Keratinocyte (primary cell): ENCODE data around the gene CD164L2. TPM values are rescaled to one million over a fixed set of nuclear protein-coding genes. Genes with fewer than 3 reads are reported as not detected.

Source experiments
- DNase-seq: peaks from one replicate; pipeline ENCODE4 v3.0.0-alpha.2; 2011; ENCODE audit warnings: low read depth, missing footprints, low spot score
- FAIRE-seq: peaks from 2 replicates; lab custom pipeline; 2011; peaks lifted over from hg19 to GRCh38; lab: Jason Lieb, UNC
- H2AFZ ChIP-seq: 2 replicates; pipeline ENCODE4 v1.6.0; 2012; ENCODE audit warnings: low read length, control low read depth, inconsistent platforms; ENCODE audit not compliant: control insufficient read depth
- H3K27ac ChIP-seq: 2 replicates; pipeline ENCODE4 v1.5.1; 2011; ENCODE audit warnings: low read length; ENCODE audit not compliant: control insufficient read depth, insufficient read depth
- H3K27me3 ChIP-seq: 3 replicates; pipeline ENCODE4 v1.6.0; 2011; ENCODE audit warnings: low read length; ENCODE audit not compliant: control insufficient read depth, insufficient read depth; ENCODE audit errors: extremely low read depth
- H3K36me3 ChIP-seq, 2 experiments: 2 replicates in 1 of 2; 3 replicates in 1 of 2; pipeline ENCODE4 v1.5.1; 2011; ENCODE audit warnings: low read length in 2 of 2, mild to moderate bottlenecking in 1 of 2; ENCODE audit not compliant: control insufficient read depth in 2 of 2, insufficient read depth in 2 of 2; ENCODE audit errors: extremely low read depth in 1 of 2
- H3K4me1 ChIP-seq: 3 replicates; pipeline ENCODE4 v1.5.1; 2011; ENCODE audit warnings: low read length; ENCODE audit not compliant: control insufficient read depth, insufficient read depth; ENCODE audit errors: extremely low read depth
- H3K4me2 ChIP-seq: 3 replicates; pipeline ENCODE4 v1.6.0; 2011; ENCODE audit warnings: low read depth, low read length; ENCODE audit not compliant: control insufficient read depth, insufficient read depth; ENCODE audit errors: extremely low read depth
- H3K4me3 ChIP-seq, 3 experiments: fragments of 200-600 bp in 1 of 3; sonication (generic) in 1 of 3; 2 replicates in 2 of 3; 3 replicates in 1 of 3; pipeline ENCODE4 v1.5.1; 2011 to 2016; ENCODE audit warnings: low read length in 3 of 3, mild to moderate bottlenecking in 3 of 3, control low read depth in 2 of 3, inconsistent platforms in 1 of 3, low read depth in 1 of 3, mixed read lengths in 1 of 3, mixed run types in 1 of 3, moderate library complexity in 1 of 3; ENCODE audit not compliant: control insufficient read depth in 2 of 3, insufficient read depth in 2 of 3; ENCODE audit errors: extremely low read depth in 1 of 3
- H3K79me2 ChIP-seq: 2 replicates; pipeline ENCODE4 v1.6.0; 2012; ENCODE audit warnings: low read length; ENCODE audit not compliant: control insufficient read depth, insufficient read depth
- H3K9ac ChIP-seq: 3 replicates; pipeline ENCODE4 v1.6.0; 2011; ENCODE audit warnings: low read length; ENCODE audit not compliant: control insufficient read depth, insufficient read depth; ENCODE audit errors: extremely low read depth
- H3K9me1 ChIP-seq: 3 replicates; pipeline ENCODE4 v1.6.0; 2011; ENCODE audit warnings: low read length; ENCODE audit not compliant: control insufficient read depth, insufficient read depth; ENCODE audit errors: extremely low read depth
- H3K9me3 ChIP-seq: 2 replicates; pipeline ENCODE4 v1.5.1; 2012; ENCODE audit warnings: low read depth, low read length; ENCODE audit not compliant: control insufficient read depth
- H4K20me1 ChIP-seq: 3 replicates; pipeline ENCODE4 v1.6.0; 2011; ENCODE audit warnings: low read length; ENCODE audit not compliant: control insufficient read depth, insufficient read depth; ENCODE audit errors: extremely low read depth
- CTCF ChIP-seq, 3 experiments: IDR thresholded peaks in 1 of 3; conservative IDR thresholded peaks in 1 of 3; optimal IDR thresholded peaks in 1 of 3; 2 replicates in 2 of 3; 3 replicates in 1 of 3; pipeline versions ENCODE3 to v1.5.1; 2011; ENCODE audit warnings: low read length in 3 of 3, mild to moderate bottlenecking in 3 of 3, moderate library complexity in 2 of 3, control low read depth in 1 of 3, inconsistent platforms in 1 of 3; ENCODE audit not compliant: insufficient read depth in 2 of 3; ENCODE audit errors: extremely low read depth in 1 of 3
- EZH2 ChIP-seq: IDR thresholded peaks from one replicate; pipeline ENCODE4 v1.6.1; 2012; ENCODE audit warnings: inconsistent platforms, mild to moderate bottlenecking, low read length, moderate library complexity
- dilution Hi-C: fragments of 300-500 bp; cut with MboI; formaldehyde crosslinking; loops from one replicate; pipeline ENCODE4 v1.7.0; 2020; ENCODE audit warnings: low sequenced_read_pairs; ENCODE audit not compliant: extremely low pct_ligation_motif_present
- polyA plus RNA-seq, 5 experiments: library from polyadenylated mRNA; depleted of rRNA in 3 of 5; stranded (reverse) in 3 of 5; stranded (forward) in 1 of 5; unstranded in 1 of 5; fragments of >200 nt; gene quantifications; 1 replicate in 1 of 5; 2 replicates in 3 of 5; 3 replicates in 1 of 5; pipeline versions ENCODE4 v1.2.1 to v1.2.3, GENCODE V29; 2011 to 2012; ENCODE audit warnings: missing spikeins in 2 of 5, low read depth in 1 of 5, low replicate concordance in 1 of 5

The CD164L2 gene
- polyA plus RNA-seq, 1 donor (not counting 4 experiments of a cell fraction or from before 2014, with no cell fraction given) = 2.7 TPM

- Histone ChIP-seq H2AFZ (no peak overlapping the region), H4K20me1 (peaks cover 7% of the 10 kb centered on the region), H3K9ac (no peak overlapping the region), H3K4me2 (no peak overlapping the region), H3K9me3 (no peaks in the 10 kb centered on the region), H3K4me1 (peaks cover 10% of the 10 kb centered on the region), H3K79me2 (peaks cover 48% of the 10 kb centered on the region), H3K36me3 (peaks cover 7 to 15% of the 10 kb centered on the region in 2 experiments), H3K27ac (no peak overlapping the region), H3K27me3 (no peaks in the 10 kb centered on the region), H3K9me1 (no peaks in the 10 kb centered on the region), H3K4me3 (no peak overlapping the region)
- DNase-seq (no peak), FAIRE-seq (no peak)
- no peak for TF ChIP-seq CTCF (optimal IDR thresholded peaks at IDR 0.05 in 1 of 3, IDR thresholded peaks at IDR 0.05 in 1 of 3, conservative IDR thresholded peaks at IDR 0.05 in 1 of 3; ENCODE audit: extremely low read depth in 1 of 3, insufficient read depth in 2 of 3, low read length in 3 of 3)
- no peak for TF ChIP-seq EZH2
- dilution Hi-C loops = no loop called here
Observed at GRCh38 chr1:27427816-27428315, 44.7 kb upstream of the CD164L2 start.

- Histone ChIP-seq H2AFZ (no peak overlapping the region), H3K9me1 (no peaks in the 10 kb centered on the region), H3K4me1 (peaks cover 10% of the 10 kb centered on the region), H3K4me3 (no peak overlapping the region), H3K4me2 (no peak overlapping the region), H3K9ac (no peak overlapping the region), H3K9me3 (no peaks in the 10 kb centered on the region), H3K36me3 (peaks cover 7 to 15% of the 10 kb centered on the region in 2 experiments), H3K27me3 (no peaks in the 10 kb centered on the region), H3K27ac (no peak overlapping the region), H4K20me1 (peaks cover 7% of the 10 kb centered on the region), H3K79me2 (peaks cover 45% of the 10 kb centered on the region)
- FAIRE-seq (no peak), DNase-seq (no peak)
- TF ChIP-seq EZH2 (no peak), CTCF (optimal IDR thresholded peaks at IDR 0.05 in 1 of 3, IDR thresholded peaks at IDR 0.05 in 1 of 3, conservative IDR thresholded peaks at IDR 0.05 in 1 of 3; ENCODE audit: extremely low read depth in 1 of 3, insufficient read depth in 2 of 3, low read length in 3 of 3) (no peak)
- dilution Hi-C loops = no loop called here
Observed at GRCh38 chr1:27427329-27427728, 44.2 kb upstream of the CD164L2 start.
